ENCODE measurements around the gene IL4I1. TPM values are rescaled to one million over a fixed set of nuclear protein-coding genes. Genes with fewer than 3 reads are reported as not detected.

Gene IL4I1
- total RNA-seq, 1 experiment from 2014 or later: 0.61 TPM

DNA sequence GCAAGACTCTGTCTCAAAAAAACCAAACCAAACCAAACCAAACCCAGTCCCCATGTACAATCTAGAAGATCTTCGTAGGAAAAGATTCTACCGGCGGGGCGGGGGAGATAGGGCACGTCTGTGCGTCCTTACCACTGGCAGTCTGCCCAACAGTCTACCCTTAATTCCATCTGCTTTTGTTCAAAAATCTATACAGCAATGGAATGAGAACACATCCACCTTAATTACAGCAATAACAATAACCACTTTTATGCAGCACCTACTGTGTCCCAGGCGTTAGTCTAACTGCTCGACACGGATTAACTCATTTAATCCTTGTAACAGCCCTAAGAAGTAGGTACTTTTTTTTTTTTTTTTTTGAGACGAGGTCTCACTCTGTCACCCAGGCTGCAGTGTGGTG is 29.8 kb upstream of the IL4I1 start:
- no peak for DNase-seq
- H3K9me3 ChIP-seq (ENCODE audit: control insufficient read depth, low read depth, low read length): no peaks in the 10 kb centered on the region
- H4K8ac ChIP-seq (replicated peaks; ENCODE audit: insufficient read length, low read depth, low read length): no peak overlapping the region
- H4K91ac ChIP-seq (ENCODE audit: insufficient read length, low read depth, low read length): no peak overlapping the region
- H2BK15ac ChIP-seq (ENCODE audit: low read depth, low read length): no peak overlapping the region
- H3T11ph ChIP-seq (ENCODE audit: low read length): no peak overlapping the region
- H3K27ac ChIP-seq (ENCODE audit: insufficient read length, low read depth, low read length): no peak overlapping the region
- WGBS (ENCODE audit: extremely low coverage, insufficient read length, low lambda C conversion rate): no CpG with 5 or more reads among the region's 10 CpGs
- H3K18ac ChIP-seq (ENCODE audit: insufficient read length, low read depth, low read length): no peak overlapping the region
- no peak overlapping the region for H3K14ac ChIP-seq (ENCODE audit: insufficient read depth, low read length)
- H3K23ac ChIP-seq (ENCODE audit: insufficient read length, low read depth, low read length): no peak overlapping the region
- no peak overlapping the region for H2AFZ ChIP-seq (ENCODE audit: low read length)
- H2BK120ac ChIP-seq (ENCODE audit: low read depth, low read length, poor library complexity, severe bottlenecking): no peak overlapping the region
- no peak overlapping the region for H3K56ac ChIP-seq (ENCODE audit: insufficient read length, low read depth, low read length)
- H3K27me3 ChIP-seq (ENCODE audit: insufficient read depth, low read length): no peaks in the 10 kb centered on the region
- H2AK5ac ChIP-seq (ENCODE audit: insufficient read length, low read length): no peak overlapping the region
- no peak overlapping the region for H3K4me2 ChIP-seq (ENCODE audit: insufficient read depth, insufficient read length, low read length)
- Mint-ChIP-seq H3K27me3 (ENCODE audit: low read depth) (peaks cover 3% of the 10 kb centered on the region), H3K9me3 (peaks cover 0 to 4% of the 10 kb centered on the region in 2 experiments; a peak in 3 of 5 replicates), H3K36me3 (ENCODE audit: insufficient read depth in 1 of 3, low read depth in 3 of 3) (peaks cover 43 to 74% (median 61%) of the 10 kb centered on the region in 3 experiments; a peak in 6 of 7 replicates), H3K27ac (no peak overlapping the region; a peak in 1 of 7 replicates), H3K4me3 (peak overlapping the region; percentile 7 to 46; a peak in 2 of 5 replicates), H3K4me1 (peaks cover 30 to 55% of the 10 kb centered on the region in 2 experiments)
- no peak overlapping the region for H3K4ac ChIP-seq (ENCODE audit: low read depth, low read length)
- H4K20me1 ChIP-seq (ENCODE audit: control insufficient read depth, insufficient read depth, insufficient read length): peaks cover 2% of the 10 kb centered on the region
- H2BK20ac ChIP-seq (ENCODE audit: low read depth, low read length, poor library complexity, severe bottlenecking): no peak overlapping the region
- H2BK12ac ChIP-seq (ENCODE audit: insufficient read length, low read depth, low read length): no peak overlapping the region
- no peak overlapping the region for H2BK5ac ChIP-seq (ENCODE audit: insufficient read length, low read length)
- TF ChIP-seq, protein P1, sequence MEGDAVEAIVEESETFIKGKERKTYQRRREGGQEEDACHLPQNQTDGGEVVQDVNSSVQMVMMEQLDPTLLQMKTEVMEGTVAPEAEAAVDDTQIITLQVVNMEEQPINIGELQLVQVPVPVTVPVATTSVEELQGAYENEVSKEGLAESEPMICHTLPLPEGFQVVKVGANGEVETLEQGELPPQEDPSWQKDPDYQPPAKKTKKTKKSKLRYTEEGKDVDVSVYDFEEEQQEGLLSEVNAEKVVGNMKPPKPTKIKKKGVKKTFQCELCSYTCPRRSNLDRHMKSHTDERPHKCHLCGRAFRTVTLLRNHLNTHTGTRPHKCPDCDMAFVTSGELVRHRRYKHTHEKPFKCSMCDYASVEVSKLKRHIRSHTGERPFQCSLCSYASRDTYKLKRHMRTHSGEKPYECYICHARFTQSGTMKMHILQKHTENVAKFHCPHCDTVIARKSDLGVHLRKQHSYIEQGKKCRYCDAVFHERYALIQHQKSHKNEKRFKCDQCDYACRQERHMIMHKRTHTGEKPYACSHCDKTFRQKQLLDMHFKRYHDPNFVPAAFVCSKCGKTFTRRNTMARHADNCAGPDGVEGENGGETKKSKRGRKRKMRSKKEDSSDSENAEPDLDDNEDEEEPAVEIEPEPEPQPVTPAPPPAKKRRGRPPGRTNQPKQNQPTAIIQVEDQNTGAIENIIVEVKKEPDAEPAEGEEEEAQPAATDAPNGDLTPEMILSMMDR (conservative IDR thresholded peaks at IDR 0.05): no peak
- no peak overlapping the region for H4K5ac ChIP-seq (ENCODE audit: insufficient read length, low read depth, low read length)
- peaks cover 2% of the 10 kb centered on the region for H3K79me1 ChIP-seq (ENCODE audit: insufficient read depth, low read depth, low read length, poor library complexity, severe bottlenecking)
- H3K23me2 ChIP-seq (ENCODE audit: insufficient read length, low read depth, low read length, poor library complexity, severe bottlenecking): peaks cover 10% of the 10 kb centered on the region
- peaks cover 32% of the 10 kb centered on the region; the same call in 1 of the 2 replicates for H3K79me2 ChIP-seq (ENCODE audit: insufficient read depth, low read length)
- H3K9ac ChIP-seq (ENCODE audit: extremely low read depth, insufficient read length, low read length): no peak overlapping the region
- no peaks in the 10 kb centered on the region; the same call in 1 of the 2 replicates for H3K4me1 ChIP-seq (ENCODE audit: insufficient read depth, low read length)

Measured in H9 (cell line).